Lower leg skin (tissue), 4 donors: Measurements from ENCODE around the gene UBE2G2. TPM values are rescaled to one million over a fixed set of nuclear protein-coding genes. Genes with fewer than 3 reads are reported as not detected.

Experiments used
- DNase-seq, 2 donors: peaks; one replicate each; pipeline ENCODE4 v3.0.0-alpha.2; 2019; ENCODE audit warnings: low spot score in 2 of 2
- H3K4me3 ChIP-seq: fragments of 200-600 bp; sonication (generic); 2 replicates; pipeline ENCODE4 v1.5.1; 2017; ENCODE audit warnings: mild to moderate bottlenecking, low read depth; ENCODE audit not compliant: poor library complexity, severe bottlenecking
- CTCF ChIP-seq, 3 donors: fragments of 450-650 bp; IDR thresholded peaks; one replicate each; pipeline ENCODE4 v1.5.1; 2016; ENCODE audit warnings: antibody characterized with exemption in 3 of 3, mild to moderate bottlenecking in 3 of 3, moderate library complexity in 2 of 3
- POLR2A ChIP-seq, 2 donors: fragments of 450-650 bp; IDR thresholded peaks; one replicate each; pipeline ENCODE4 v1.6.1; 2016 to 2017; ENCODE audit warnings: antibody characterized with exemption in 2 of 2, mild to moderate bottlenecking in 1 of 2, moderate library complexity in 1 of 2
- WGBS, 2 donors: methylation state at CpG; one replicate each; pipeline ENCODE4 v1.1.5; 2018; 5-methylcytosine and 5-hydroxymethylcytosine counted together
- intact Hi-C: fragments of 100-400 bp; cut with DNase I; formaldehyde crosslinking; loops from one replicate; pipeline ENCODE4 v1.15.0; 2023; ENCODE audit warnings: low total_unique reads
- total RNA-seq, 4 donors: library from RNA; depleted of rRNA; stranded (reverse); fragments of >200 nt; gene quantifications; one replicate each; pipeline ENCODE4 v1.1.0, GENCODE V29; 2016

The UBE2G2 gene
- total RNA-seq, 4 donors from 2014 or later, result 37.2 to 61.8 (median 49.8) TPM

GRCh38 chr21:44790368-44790767, 11.3 kb downstream of the UBE2G2 start:
- DNase-seq, result no peak
- WGBS, 2 donors, result 93 to 94% methylated on average over 3 of the region's 3 CpGs
- no peak overlapping the region for H3K4me3 ChIP-seq
- TF ChIP-seq CTCF (IDR thresholded peaks at IDR 0.05) (no peak), POLR2A (IDR thresholded peaks at IDR 0.05) (no peak)
- intact Hi-C loops, result loop anchor here (5.0 kb wide), 1 partner anchor 278 kb away; no protein-coding TSS in a partner anchor

GRCh38 chr21:44789880-44790279, 11.7 kb downstream of the UBE2G2 start:
- no peak for TF ChIP-seq POLR2A (IDR thresholded peaks at IDR 0.05)
- TF ChIP-seq CTCF (IDR thresholded peaks at IDR 0.05), result no peak
- WGBS, 2 donors, result 64 to 78% methylated on average over 1 of the region's 1 CpG
- DNase-seq, result no peak
- intact Hi-C loops, result loop anchor here (5.0 kb wide), 1 partner anchor 278 kb away; no protein-coding TSS in a partner anchor
- H3K4me3 ChIP-seq, result no peak overlapping the region

- H3K4me3 ChIP-seq, result no peak overlapping the region
- whole genome bisulfite sequencing, 2 donors, result 70 to 77% methylated on average over 13 of the region's 13 CpGs
- DNase-seq, result no peak
- intact Hi-C loops, result no loop called here
- TF ChIP-seq CTCF (IDR thresholded peaks at IDR 0.05) (no peak), POLR2A (IDR thresholded peaks at IDR 0.05) (no peak)
Observed at GRCh38 chr21:44785620-44786335, 15.8 kb downstream of the UBE2G2 start.

- no peak for TF ChIP-seq POLR2A (IDR thresholded peaks at IDR 0.05)
- no peak for TF ChIP-seq CTCF (IDR thresholded peaks at IDR 0.05)
- H3K4me3 ChIP-seq, result no peak overlapping the region
- no peak for DNase-seq
- intact Hi-C loops, result no loop called here
- WGBS, 2 donors, result 96 to 98% methylated on average over 6 of the region's 6 CpGs
Observed at GRCh38 chr21:44784810-44785209, 16.8 kb downstream of the UBE2G2 start.

GRCh38 chr21:44783020-44783696, 18.5 kb downstream of the UBE2G2 start:
- intact Hi-C loops, result no loop called here
- H3K4me3 ChIP-seq, result no peak overlapping the region
- DNase-seq, result no peak
- WGBS, 2 donors, result 81 to 91% methylated on average over 5 of the region's 5 CpGs
- no peak for TF ChIP-seq POLR2A (IDR thresholded peaks at IDR 0.05)
- TF ChIP-seq CTCF (IDR thresholded peaks at IDR 0.05), result no peak
